Neuronal stem cell (in vitro differentiated cells): ENCODE results near the gene GLRA3.

Experiments used
- DNase-seq: peaks from one replicate; pipeline ENCODE4 v3.0.0-alpha.2; 2013; ENCODE audit warnings: low spot score
- H2AFZ ChIP-seq: one replicate; pipeline ENCODE4 v1.6.1; 2013; ENCODE audit warnings: mild to moderate bottlenecking, low read length, inconsistent platforms
- H2AK5ac ChIP-seq: 2 replicates; pipeline ENCODE4 v1.6.1; 2013; ENCODE audit warnings: low read depth, mild to moderate bottlenecking, inconsistent platforms, low read length, moderate library complexity, mixed read lengths
- H2BK120ac ChIP-seq: 2 replicates; pipeline ENCODE4 v1.6.1; 2013; ENCODE audit warnings: low read depth, mild to moderate bottlenecking, inconsistent platforms, low read length, moderate library complexity, mixed read lengths
- H2BK12ac ChIP-seq: one replicate; pipeline ENCODE4 v1.6.1; 2013; ENCODE audit warnings: low read length, inconsistent platforms
- H2BK15ac ChIP-seq: 2 replicates; pipeline ENCODE4 v1.6.1; 2013; ENCODE audit warnings: mild to moderate bottlenecking, low read length, inconsistent platforms, mixed read lengths
- H2BK5ac ChIP-seq: one replicate; pipeline ENCODE4 v1.6.1; 2013; ENCODE audit warnings: inconsistent platforms, mild to moderate bottlenecking, low read length, moderate library complexity
- H3K14ac ChIP-seq: one replicate; pipeline ENCODE4 v1.6.1; 2013; ENCODE audit warnings: low read length, inconsistent platforms
- H3K18ac ChIP-seq: 2 replicates; pipeline ENCODE4 v1.6.1; 2013; ENCODE audit warnings: low read length, inconsistent platforms
- H3K23ac ChIP-seq: 2 replicates; pipeline ENCODE4 v1.6.1; 2013; ENCODE audit warnings: low read depth, mild to moderate bottlenecking, mixed read lengths, low read length, inconsistent platforms; ENCODE audit not compliant: poor library complexity
- H3K27ac ChIP-seq: replicated peaks from 3 replicates; pipeline ENCODE4 v1.5.1; 2013; ENCODE audit warnings: low read length, inconsistent platforms
- H3K27me3 ChIP-seq, 3 experiments: 2 replicates each; pipeline ENCODE4 v1.6.1; 2013; ENCODE audit warnings: low read length in 3 of 3, mild to moderate bottlenecking in 2 of 3, inconsistent platforms in 1 of 3, low read depth in 1 of 3, mixed read lengths in 1 of 3, moderate library complexity in 1 of 3; ENCODE audit not compliant: control insufficient read depth in 3 of 3, insufficient read depth in 3 of 3
- H3K36me3 ChIP-seq, 2 donors: replicated peaks in 1 of 2; 2 replicates each; pipeline ENCODE4 v1.6.1; 2013; ENCODE audit warnings: low read length in 2 of 2; ENCODE audit not compliant: control insufficient read depth in 2 of 2, insufficient read depth in 2 of 2
- H3K4ac ChIP-seq: 2 replicates; pipeline ENCODE4 v1.6.1; 2013; ENCODE audit warnings: inconsistent platforms, mild to moderate bottlenecking, low read length, moderate library complexity
- H3K4me1 ChIP-seq, 2 donors: 1 replicate in 1 of 2; 2 replicates in 1 of 2; pipeline ENCODE4 v1.6.1; 2013; ENCODE audit warnings: low read length in 2 of 2, low read depth in 1 of 2; ENCODE audit not compliant: control insufficient read depth in 2 of 2, insufficient read depth in 1 of 2
- H3K4me2 ChIP-seq: one replicate; pipeline ENCODE4 v1.6.1; 2013; ENCODE audit warnings: mild to moderate bottlenecking, low read length, inconsistent platforms; ENCODE audit not compliant: insufficient read depth, poor library complexity, severe bottlenecking
- H3K4me3 ChIP-seq, 2 donors: 2 replicates each; pipeline ENCODE4 v1.5.1; 2013; ENCODE audit warnings: low read length in 2 of 2, mild to moderate bottlenecking in 2 of 2, inconsistent platforms in 1 of 2, moderate library complexity in 1 of 2
- H3K79me1 ChIP-seq: one replicate; pipeline ENCODE4 v1.6.1; 2013; ENCODE audit warnings: low read depth, mild to moderate bottlenecking, inconsistent platforms, low read length, moderate library complexity
- H3K9ac ChIP-seq: one replicate; pipeline ENCODE4 v1.6.1; 2013; ENCODE audit warnings: mild to moderate bottlenecking, low read depth, low read length, inconsistent platforms; ENCODE audit not compliant: poor library complexity
- H3K9me3 ChIP-seq, 2 donors: replicated peaks in 1 of 2; 2 replicates each; pipeline versions ENCODE3 to v1.6.1; 2013; ENCODE audit warnings: low read length in 2 of 2, mild to moderate bottlenecking in 2 of 2, inconsistent platforms in 1 of 2, low read depth in 1 of 2, mixed read lengths in 1 of 2, moderate library complexity in 1 of 2; ENCODE audit not compliant: control insufficient read depth in 2 of 2, insufficient read depth in 1 of 2
- H4K8ac ChIP-seq: one replicate; pipeline ENCODE4 v1.6.1; 2013; ENCODE audit warnings: low read depth, mild to moderate bottlenecking, inconsistent platforms, low read length, moderate library complexity
- H4K91ac ChIP-seq: one replicate; pipeline ENCODE4 v1.6.1; 2013; ENCODE audit warnings: low read length, low read depth, mild to moderate bottlenecking, inconsistent platforms; ENCODE audit not compliant: poor library complexity
- WGBS, 2 donors: extraction: QIAGEN DNeasy Blood & Tissue Kit; methylation state at CpG; one replicate each; pipeline ENCODE4 v1.1.7; 2013; ENCODE audit warnings: missing lambda C conversion rate in 2 of 2, mixed read lengths in 1 of 2; ENCODE audit not compliant: insufficient read length in 2 of 2, insufficient replicate concordance in 1 of 2; ENCODE audit errors: extremely low coverage in 2 of 2; 5-methylcytosine and 5-hydroxymethylcytosine counted together

The GLRA3 gene

DNA sequence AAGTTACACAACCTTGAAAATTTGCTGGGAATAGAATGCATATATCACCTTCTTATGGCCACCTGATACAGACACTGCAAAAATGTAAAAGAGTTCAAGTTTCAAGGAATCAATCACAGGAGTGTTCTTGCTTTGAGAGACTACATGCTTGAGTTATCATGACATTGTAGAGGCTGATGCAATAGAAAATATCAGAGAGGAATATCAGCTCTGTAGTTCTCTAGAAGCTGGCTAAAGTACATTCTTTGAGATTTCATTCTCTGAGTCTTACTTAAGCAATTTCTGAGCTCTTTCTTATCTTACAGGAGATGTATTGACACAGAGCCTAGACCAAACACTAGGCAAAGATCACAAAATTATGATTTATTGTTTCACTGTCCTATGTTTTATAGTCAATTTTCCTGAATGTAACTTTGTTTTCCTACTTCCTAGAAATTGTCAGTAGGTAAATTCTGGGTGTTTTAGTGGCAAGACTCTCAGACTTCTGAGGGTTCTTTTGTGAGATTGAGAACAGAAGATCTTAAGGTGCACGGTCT, 154.7 kb downstream of the GLRA3 start:
- H3K14ac ChIP-seq, result no peak overlapping the region
- H3K9me3 ChIP-seq, result no peaks in the 10 kb centered on the region
- DNase-seq, result no peak
- H3K4me1 ChIP-seq, result no peaks in the 10 kb centered on the region
- H3K27me3 ChIP-seq, result no peaks in the 10 kb centered on the region
- no peak overlapping the region for H4K91ac ChIP-seq
- no peak overlapping the region for H3K18ac ChIP-seq
- H3K27ac ChIP-seq, result no peak overlapping the region
- no peak overlapping the region for H2AFZ ChIP-seq
- no peaks in the 10 kb centered on the region for H3K36me3 ChIP-seq
- no peak overlapping the region for H3K4me2 ChIP-seq
- no peak overlapping the region for H2BK12ac ChIP-seq
- H4K8ac ChIP-seq, result no peak overlapping the region
- no peak overlapping the region for H2BK120ac ChIP-seq
- H3K4ac ChIP-seq, result no peak overlapping the region
- no peaks in the 10 kb centered on the region for H3K79me1 ChIP-seq
- H3K9ac ChIP-seq, result no peak overlapping the region
- WGBS, 2 donors, result no CpG with 5 or more reads among the region's 1 CpG
- H3K4me3 ChIP-seq, result no peak overlapping the region
- H2AK5ac ChIP-seq, result no peak overlapping the region
- no peak overlapping the region for H2BK5ac ChIP-seq
- H2BK15ac ChIP-seq, result no peak overlapping the region
- no peak overlapping the region for H3K23ac ChIP-seq

DNA sequence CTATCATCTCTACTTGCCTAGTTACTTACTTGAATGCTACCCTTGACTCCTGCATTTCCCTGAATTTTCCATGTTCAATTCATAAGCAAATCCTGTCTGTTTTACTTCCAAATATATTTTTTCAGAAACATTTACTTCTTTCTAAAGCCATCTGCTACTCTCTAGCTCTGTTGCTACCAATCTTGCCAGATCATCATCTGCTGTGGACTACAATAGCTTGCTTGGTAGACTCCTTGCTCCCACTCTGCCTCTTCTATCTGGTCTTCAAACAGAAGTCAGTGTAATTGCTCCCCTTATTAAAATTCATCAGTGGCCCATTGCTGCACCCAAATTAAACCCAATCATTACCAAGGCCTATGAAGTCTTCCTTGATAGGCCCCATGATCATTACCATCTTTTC, 155.2 kb downstream of the GLRA3 start:
- no peak overlapping the region for H3K27ac ChIP-seq
- H3K4me3 ChIP-seq, result no peak overlapping the region
- no peak overlapping the region for H3K4ac ChIP-seq
- H2AFZ ChIP-seq, result no peak overlapping the region
- no peak overlapping the region for H2BK12ac ChIP-seq
- H3K18ac ChIP-seq, result no peak overlapping the region
- no peak overlapping the region for H3K9ac ChIP-seq
- H3K14ac ChIP-seq, result no peak overlapping the region
- H3K23ac ChIP-seq, result no peak overlapping the region
- no peak overlapping the region for H2BK15ac ChIP-seq
- no peaks in the 10 kb centered on the region for H3K79me1 ChIP-seq
- H3K27me3 ChIP-seq, result no peaks in the 10 kb centered on the region
- no peaks in the 10 kb centered on the region for H3K36me3 ChIP-seq
- no peak overlapping the region for H4K91ac ChIP-seq
- H3K4me2 ChIP-seq, result no peak overlapping the region
- H3K9me3 ChIP-seq, result no peaks in the 10 kb centered on the region
- H2BK120ac ChIP-seq, result no peak overlapping the region
- no peak overlapping the region for H4K8ac ChIP-seq
- DNase-seq, result no peak
- H3K4me1 ChIP-seq, result no peaks in the 10 kb centered on the region
- no peak overlapping the region for H2BK5ac ChIP-seq
- H2AK5ac ChIP-seq, result no peak overlapping the region

DNA sequence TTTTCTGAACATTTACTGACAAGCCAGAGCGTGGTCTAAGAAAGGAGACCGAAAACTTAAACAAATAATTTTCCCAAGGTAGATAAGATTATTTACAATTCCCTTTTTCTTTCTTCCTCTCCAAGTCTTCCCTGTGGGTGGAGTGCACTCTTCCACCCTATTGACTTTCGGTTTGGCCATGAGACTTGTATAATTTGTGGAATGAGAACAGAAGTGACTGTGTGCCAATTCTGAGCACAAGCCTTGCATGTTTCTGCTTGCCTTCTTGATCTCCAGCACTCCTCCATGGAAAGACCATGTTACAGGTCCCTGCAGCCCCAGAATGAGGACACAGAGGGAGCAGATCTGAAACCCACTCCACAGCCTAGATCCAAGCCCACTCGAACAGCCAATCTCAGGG, 156.8 kb downstream of the GLRA3 start:
- Histone ChIP-seq H3K9ac (no peak overlapping the region), H3K4me3 (no peak overlapping the region), H3K23ac (no peak overlapping the region), H3K4me2 (no peak overlapping the region), H2BK120ac (no peak overlapping the region), H2AFZ (no peak overlapping the region), H4K91ac (no peak overlapping the region), H3K36me3 (no peaks in the 10 kb centered on the region), H3K4me1 (no peaks in the 10 kb centered on the region), H2AK5ac (no peak overlapping the region), H3K27ac (no peak overlapping the region), H2BK15ac (no peak overlapping the region), H2BK12ac (no peak overlapping the region), H3K4ac (no peak overlapping the region), H3K9me3 (no peaks in the 10 kb centered on the region), H2BK5ac (no peak overlapping the region), H3K18ac (no peak overlapping the region), H4K8ac (no peak overlapping the region), H3K27me3 (no peaks in the 10 kb centered on the region), H3K14ac (no peak overlapping the region), H3K79me1 (no peaks in the 10 kb centered on the region)
- DNase-seq, result no peak
- WGBS, 2 donors, result no CpG with 5 or more reads among the region's 4 CpGs

DNA sequence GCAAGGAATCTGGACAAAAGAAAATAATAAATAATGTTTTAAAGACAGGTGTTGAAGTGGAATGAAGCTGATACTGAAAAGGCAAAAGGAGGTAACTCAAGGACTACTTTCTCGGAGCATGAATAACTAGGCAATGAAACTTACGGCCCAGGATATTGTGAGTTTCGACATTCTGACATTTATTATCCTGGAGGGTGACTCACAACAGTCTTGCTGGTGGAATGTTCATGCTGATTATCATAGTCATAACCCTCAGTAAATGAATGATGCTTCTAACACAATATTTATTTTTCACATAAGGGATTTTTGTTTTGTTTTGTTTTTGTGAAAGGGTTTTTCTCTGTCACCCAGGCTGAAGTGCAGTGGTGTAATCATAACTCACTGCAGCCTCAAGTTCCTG, 159.8 kb downstream of the GLRA3 start:
- H2BK15ac ChIP-seq, result no peak overlapping the region
- no peak overlapping the region for H2AK5ac ChIP-seq
- no peak overlapping the region for H3K14ac ChIP-seq
- no peak overlapping the region for H4K91ac ChIP-seq
- H2BK120ac ChIP-seq, result no peak overlapping the region
- no peak overlapping the region for H2AFZ ChIP-seq
- no peak overlapping the region for H2BK12ac ChIP-seq
- no peak overlapping the region for H4K8ac ChIP-seq
- H3K4me2 ChIP-seq, result no peak overlapping the region
- H3K27ac ChIP-seq, result no peak overlapping the region
- H3K9me3 ChIP-seq, result no peaks in the 10 kb centered on the region
- no CpG with 5 or more reads among the region's 3 CpGs for WGBS, 2 donors
- no peak overlapping the region for H3K4ac ChIP-seq
- DNase-seq, result no peak
- no peak overlapping the region for H2BK5ac ChIP-seq
- no peak overlapping the region for H3K4me3 ChIP-seq
- H3K36me3 ChIP-seq, result no peaks in the 10 kb centered on the region
- no peaks in the 10 kb centered on the region for H3K27me3 ChIP-seq
- no peaks in the 10 kb centered on the region for H3K4me1 ChIP-seq
- H3K18ac ChIP-seq, result no peak overlapping the region
- H3K9ac ChIP-seq, result no peak overlapping the region
- no peak overlapping the region for H3K23ac ChIP-seq
- no peaks in the 10 kb centered on the region for H3K79me1 ChIP-seq
